ENCODE data around the gene HAUS7.
A peak's percentile ranks its signal among the peaks of the same experiment; 100 is the strongest.
"Not testable (repeated sequence)": the region's sequence is repeated elsewhere in the genome, so short reads cannot be mapped to it uniquely, and the experiment has no call there.

The HAUS7 gene

GRCh38 chrX:153409414-153410101, 60.8 kb downstream of the HAUS7 start:
- no peak for DNase-seq (ENCODE audit: low read depth in 3 of 3)

GRCh38 chrX:153408871-153409351, 61.5 kb downstream of the HAUS7 start:
- DNase-seq (ENCODE audit: low read depth in 3 of 3): no peak

GRCh38 chrX:153408221-153408721, 62.1 kb downstream of the HAUS7 start:
- DNase-seq (ENCODE audit: low read depth in 3 of 3): no peak

GRCh38 chrX:153407736-153408135, 62.6 kb downstream of the HAUS7 start:
- no peak for DNase-seq (ENCODE audit: low read depth in 3 of 3)

- DNase-seq (ENCODE audit: low read depth in 3 of 3): no peak
Measured at GRCh38 chrX:153406903-153407302, 63.5 kb downstream of the HAUS7 start.

GRCh38 chrX:153406011-153406410, 64.4 kb downstream of the HAUS7 start:
- no peak for DNase-seq (ENCODE audit: low read depth in 3 of 3)

GRCh38 chrX:153405426-153405825, 65.0 kb downstream of the HAUS7 start:
- no peak for DNase-seq (ENCODE audit: low read depth in 3 of 3)

- not testable (repeated sequence) for DNase-seq (ENCODE audit: low read depth in 3 of 3)
Measured at GRCh38 chrX:153404333-153404732, 66.0 kb downstream of the HAUS7 start.

GRCh38 chrX:153401133-153401764, 69.1 kb downstream of the HAUS7 start, which contains the start of gene PNMA6E:
PNMA6E (minus strand) TSS chrX:153401350; CDS start chrX:153398849, 2,501 bp downstream.
- DNase-seq (ENCODE audit: low read depth in 3 of 3): no peak

GRCh38 chrX:153400146-153401132, 69.9 kb downstream of the HAUS7 start:
- peak; percentile 10 to 60 (median 15) for DNase-seq (ENCODE audit: low read depth in 3 of 3)

- DNase-seq (ENCODE audit: low read depth in 3 of 3): no peak
Measured at GRCh38 chrX:153398275-153398960, 72.0 kb downstream of the HAUS7 start.

Measured in stimulated activated CD4-positive, alpha-beta T cell treated with anti-CD3 and anti-CD28 coated beads, TNF-alpha, amount 100 ng/mL, for 24 hours (primary cell).